ENCODE data around the gene NEO1.

DNA sequence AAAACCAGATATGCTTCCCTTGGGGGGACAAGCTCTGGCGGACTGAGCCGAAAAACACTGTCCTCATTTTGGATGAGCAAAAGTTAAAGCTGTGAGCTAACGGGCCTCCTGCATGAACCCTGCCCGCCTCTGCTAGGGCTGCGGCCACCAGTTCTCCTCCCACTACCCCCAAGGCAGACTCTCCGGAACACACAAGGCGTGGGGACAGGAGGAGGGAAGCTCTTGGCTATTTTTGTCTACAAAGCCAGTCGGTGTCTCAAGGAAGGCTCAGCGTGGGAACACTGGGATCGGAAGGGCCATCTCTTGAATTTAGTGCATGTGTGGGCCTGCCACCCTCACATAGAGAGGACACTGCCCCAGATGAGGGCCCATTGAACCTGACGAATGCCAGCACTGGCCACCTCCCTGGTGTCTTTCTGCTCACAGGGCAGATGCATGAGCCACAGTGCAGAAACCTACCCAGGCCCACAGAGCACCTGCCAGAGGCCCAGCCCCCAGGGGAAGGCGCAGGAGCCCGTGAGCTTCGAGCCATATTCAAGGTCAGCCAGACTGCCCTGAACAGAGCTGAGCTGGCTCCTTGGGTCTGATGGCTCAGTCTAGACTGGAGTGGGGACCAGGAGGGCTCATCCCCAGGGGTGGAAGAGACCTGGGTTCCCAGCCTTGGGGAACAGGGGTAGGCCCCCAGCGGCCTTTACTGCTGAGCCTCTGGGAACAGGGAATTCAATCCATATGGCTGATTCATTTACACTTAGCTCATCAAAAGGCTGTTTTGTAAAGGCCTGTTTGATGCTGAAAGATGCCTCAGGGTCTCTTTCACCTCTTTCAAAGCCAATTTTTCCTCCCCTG lies 278.2 kb downstream of the NEO1 start:
- TF ChIP-seq, protein P1, sequence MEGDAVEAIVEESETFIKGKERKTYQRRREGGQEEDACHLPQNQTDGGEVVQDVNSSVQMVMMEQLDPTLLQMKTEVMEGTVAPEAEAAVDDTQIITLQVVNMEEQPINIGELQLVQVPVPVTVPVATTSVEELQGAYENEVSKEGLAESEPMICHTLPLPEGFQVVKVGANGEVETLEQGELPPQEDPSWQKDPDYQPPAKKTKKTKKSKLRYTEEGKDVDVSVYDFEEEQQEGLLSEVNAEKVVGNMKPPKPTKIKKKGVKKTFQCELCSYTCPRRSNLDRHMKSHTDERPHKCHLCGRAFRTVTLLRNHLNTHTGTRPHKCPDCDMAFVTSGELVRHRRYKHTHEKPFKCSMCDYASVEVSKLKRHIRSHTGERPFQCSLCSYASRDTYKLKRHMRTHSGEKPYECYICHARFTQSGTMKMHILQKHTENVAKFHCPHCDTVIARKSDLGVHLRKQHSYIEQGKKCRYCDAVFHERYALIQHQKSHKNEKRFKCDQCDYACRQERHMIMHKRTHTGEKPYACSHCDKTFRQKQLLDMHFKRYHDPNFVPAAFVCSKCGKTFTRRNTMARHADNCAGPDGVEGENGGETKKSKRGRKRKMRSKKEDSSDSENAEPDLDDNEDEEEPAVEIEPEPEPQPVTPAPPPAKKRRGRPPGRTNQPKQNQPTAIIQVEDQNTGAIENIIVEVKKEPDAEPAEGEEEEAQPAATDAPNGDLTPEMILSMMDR (IDR thresholded peaks at IDR 0.05; ENCODE audit: borderline replicate concordance, extremely low read depth, low read length, poor library complexity, severe bottlenecking) = no peak
- no peak for TF ChIP-seq EZH2 (IDR thresholded peaks at IDR 0.05; ENCODE audit: borderline replicate concordance, low read depth, low read length, severe bottlenecking)
